Ectodermal cell (in vitro differentiated cells): ENCODE measurements around the gene CHRD.

Experiments
- H3K27ac ChIP-seq: 2 replicates; pipeline ENCODE4 v1.7.0; 2013; ENCODE audit warnings: mild to moderate bottlenecking, low read depth, low read length; ENCODE audit not compliant: insufficient read depth, poor library complexity, severe bottlenecking
- H3K27me3 ChIP-seq: 2 replicates; pipeline ENCODE4 v1.7.0; 2013; ENCODE audit warnings: mild to moderate bottlenecking, low read length; ENCODE audit not compliant: insufficient read depth, control insufficient read depth, poor library complexity, severe bottlenecking
- H3K36me3 ChIP-seq: one replicate; pipeline ENCODE4 v1.7.0; 2013; ENCODE audit warnings: low read length; ENCODE audit not compliant: control insufficient read depth, insufficient read depth
- H3K4me1 ChIP-seq: one replicate; pipeline ENCODE4 v1.7.0; 2013; ENCODE audit warnings: low read length; ENCODE audit not compliant: control insufficient read depth, insufficient read depth
- H3K4me3 ChIP-seq: 2 replicates; pipeline ENCODE4 v1.7.0; 2013; ENCODE audit warnings: low read depth, low read length, control low read depth; ENCODE audit not compliant: insufficient read depth
- H3K9me3 ChIP-seq: 2 replicates; pipeline ENCODE4 v1.7.0; 2013; ENCODE audit warnings: mild to moderate bottlenecking, low read length, moderate library complexity; ENCODE audit not compliant: control insufficient read depth
- WGBS, 2 experiments: methylation state at CpG; one replicate each; pipeline ENCODE4 v1.1.7; 2013; ENCODE audit warnings: missing lambda C conversion rate in 2 of 2; 5-methylcytosine and 5-hydroxymethylcytosine counted together

Gene CHRD

GRCh38 chr3:184361932-184362667 is 17.8 kb upstream of the CHRD start:
- Histone ChIP-seq H3K27ac (peak overlapping the region; percentile 100), H3K4me3 (peak overlapping the region; percentile 86), H3K9me3 (no peaks in the 10 kb centered on the region), H3K27me3 (no peaks in the 10 kb centered on the region), H3K36me3 (peaks cover 30% of the 10 kb centered on the region), H3K4me1 (peaks cover 14% of the 10 kb centered on the region)
- 1% methylated on average over 38 of the region's 38 CpGs for WGBS, 2 experiments

GRCh38 chr3:184362668-184363546 is 16.9 kb upstream of the CHRD start:
- H3K4me1 ChIP-seq = peaks cover 14% of the 10 kb centered on the region
- H3K36me3 ChIP-seq = peaks cover 30% of the 10 kb centered on the region
- H3K9me3 ChIP-seq = no peaks in the 10 kb centered on the region
- H3K27ac ChIP-seq = peak overlapping the region; percentile 100
- H3K27me3 ChIP-seq = no peaks in the 10 kb centered on the region
- WGBS, 2 experiments = 1% methylated on average over 68 of the region's 68 CpGs
- peak overlapping the region; percentile 86 for H3K4me3 ChIP-seq

DNA sequence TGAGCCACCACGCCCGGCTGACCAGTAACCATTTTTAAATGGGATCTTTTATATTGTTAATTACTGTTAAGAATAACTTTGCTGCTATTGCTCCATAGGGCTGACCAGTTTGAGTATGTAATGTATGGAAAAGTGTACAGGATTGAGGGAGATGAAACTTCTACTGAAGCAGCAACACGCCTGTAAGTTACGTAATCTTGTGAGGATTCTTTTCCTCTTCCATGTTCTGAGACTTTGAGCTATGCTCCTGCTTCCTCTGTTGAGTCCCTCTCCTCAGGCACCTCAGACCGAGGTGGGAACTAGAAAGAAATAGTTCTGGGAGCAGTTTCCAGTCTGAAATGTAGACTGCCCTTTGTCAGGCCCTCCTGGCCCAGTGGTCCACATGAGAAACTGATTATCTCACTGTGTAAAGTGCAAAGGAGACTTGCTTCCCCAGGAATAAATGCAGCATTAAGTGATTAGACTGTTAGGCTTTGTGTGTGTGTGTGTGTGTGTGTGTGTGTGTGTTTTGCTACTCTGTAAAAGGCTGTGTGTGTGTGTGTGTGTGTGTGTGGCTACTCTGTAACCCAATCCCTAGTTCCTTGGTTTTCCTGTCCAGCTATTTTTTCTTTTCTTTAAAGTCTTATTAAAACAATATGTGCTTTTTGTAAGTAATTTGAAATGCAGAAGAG is 13.1 kb upstream of the CHRD start:
- WGBS, 2 experiments = 96% methylated on average over 5 of the region's 5 CpGs
- Histone ChIP-seq H3K4me1 (peaks cover 2% of the 10 kb centered on the region), H3K27ac (no peak overlapping the region), H3K9me3 (no peaks in the 10 kb centered on the region), H3K4me3 (no peak overlapping the region), H3K36me3 (peaks cover 40% of the 10 kb centered on the region), H3K27me3 (no peaks in the 10 kb centered on the region)

GRCh38 chr3:184368116-184368515 is 11.7 kb upstream of the CHRD start:
- Histone ChIP-seq H3K36me3 (peaks cover 40% of the 10 kb centered on the region), H3K27me3 (no peaks in the 10 kb centered on the region), H3K4me1 (peaks cover 3% of the 10 kb centered on the region), H3K27ac (no peak overlapping the region), H3K9me3 (no peaks in the 10 kb centered on the region), H3K4me3 (no peak overlapping the region)
- 94 to 97% methylated on average over 9 of the region's 9 CpGs for WGBS, 2 experiments

DNA sequence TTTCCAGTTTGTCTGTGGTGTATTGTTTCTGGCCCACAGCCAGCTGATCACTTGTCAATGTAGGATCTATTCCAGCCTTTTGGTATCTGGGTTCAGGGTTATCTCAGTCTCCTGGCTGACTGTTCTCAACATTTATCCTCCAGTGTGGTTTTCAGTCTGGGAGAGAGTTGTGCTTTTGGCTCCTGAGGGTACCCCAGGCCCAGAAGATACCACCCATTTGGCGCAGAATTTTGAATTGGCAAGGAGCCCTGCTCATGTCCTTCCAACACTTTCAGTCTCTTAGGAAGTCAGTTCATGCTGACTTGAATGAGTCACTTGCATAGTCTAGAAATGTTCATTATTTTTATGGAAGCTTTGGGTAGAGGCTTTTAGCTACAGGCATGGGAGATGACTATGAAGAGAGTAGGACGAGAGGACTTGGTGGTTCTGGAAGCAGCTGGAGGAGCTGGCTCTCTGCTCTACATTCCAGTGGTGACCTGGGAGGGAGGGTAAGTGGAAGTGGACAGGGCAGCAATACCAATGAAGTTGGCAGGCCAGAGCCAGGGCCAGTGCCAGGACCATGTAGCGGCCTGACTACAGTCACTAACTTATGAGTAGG is 11.2 kb upstream of the CHRD start:
- Histone ChIP-seq H3K27ac (no peak overlapping the region), H3K4me1 (peaks cover 3% of the 10 kb centered on the region), H3K9me3 (no peaks in the 10 kb centered on the region), H3K4me3 (no peak overlapping the region), H3K36me3 (peaks cover 40% of the 10 kb centered on the region), H3K27me3 (no peaks in the 10 kb centered on the region)
- WGBS, 2 experiments = 93 to 96% methylated on average over 3 of the region's 3 CpGs

DNA sequence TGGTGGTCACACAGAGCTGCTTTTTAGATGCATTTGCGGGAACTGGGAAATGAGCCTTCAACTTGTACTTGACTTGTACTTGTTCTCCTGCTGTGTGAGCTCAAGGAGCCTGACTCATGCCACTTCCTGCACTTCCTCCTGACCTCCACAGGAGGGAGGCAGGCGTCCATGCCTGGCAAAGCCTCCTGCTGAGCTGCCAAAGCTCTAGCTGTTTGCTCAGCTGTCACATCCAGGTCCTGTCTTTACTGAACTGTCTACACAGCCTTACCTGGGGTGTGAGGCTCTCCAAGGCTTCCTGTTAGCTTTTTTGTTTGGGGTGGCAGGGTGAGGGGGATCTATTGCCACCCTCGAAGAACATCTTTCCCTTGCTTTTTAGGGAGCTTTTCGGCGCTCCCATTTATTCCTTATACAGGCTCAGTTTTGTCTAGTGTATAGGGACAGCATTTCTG is 8.3 kb upstream of the CHRD start:
- WGBS, 2 experiments = 50 to 58% methylated on average over 5 of the region's 5 CpGs
- Histone ChIP-seq H3K4me3 (no peak overlapping the region), H3K27ac (no peak overlapping the region), H3K27me3 (no peaks in the 10 kb centered on the region), H3K36me3 (peaks cover 29% of the 10 kb centered on the region), H3K4me1 (peaks cover 3% of the 10 kb centered on the region), H3K9me3 (no peaks in the 10 kb centered on the region)

DNA sequence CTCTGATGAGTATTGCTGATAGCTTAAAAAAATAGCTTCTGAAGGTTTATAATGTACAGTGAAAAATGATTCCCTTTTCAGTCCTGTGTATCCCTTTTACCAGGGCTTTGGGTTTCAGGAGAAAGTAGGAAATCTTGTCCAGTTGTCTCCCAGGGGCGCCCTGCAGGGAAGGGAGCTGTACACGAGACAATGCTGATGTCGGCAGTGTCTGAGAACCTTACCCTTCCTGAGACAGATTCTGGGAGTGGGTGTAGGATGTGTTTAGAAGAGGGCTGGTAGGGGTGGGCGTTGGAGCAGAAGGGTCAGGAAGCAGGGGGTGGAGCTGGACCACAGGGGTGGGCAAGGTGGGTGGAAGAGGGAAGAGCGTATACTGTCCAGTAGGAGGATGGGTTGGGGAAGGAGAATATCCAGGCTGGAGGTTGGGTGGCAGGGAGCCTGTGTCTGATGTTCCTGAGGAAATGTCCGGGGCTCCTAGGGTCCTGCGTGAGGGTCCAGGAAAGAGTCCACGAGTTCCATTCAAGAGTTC is 7.5 kb upstream of the CHRD start:
- H3K27me3 ChIP-seq = no peaks in the 10 kb centered on the region
- WGBS, 2 experiments = 86 to 91% methylated on average over 8 of the region's 8 CpGs
- H3K36me3 ChIP-seq = peaks cover 21% of the 10 kb centered on the region
- no peak overlapping the region for H3K4me3 ChIP-seq
- peaks cover 6% of the 10 kb centered on the region for H3K4me1 ChIP-seq
- H3K27ac ChIP-seq = no peak overlapping the region
- no peaks in the 10 kb centered on the region for H3K9me3 ChIP-seq

DNA sequence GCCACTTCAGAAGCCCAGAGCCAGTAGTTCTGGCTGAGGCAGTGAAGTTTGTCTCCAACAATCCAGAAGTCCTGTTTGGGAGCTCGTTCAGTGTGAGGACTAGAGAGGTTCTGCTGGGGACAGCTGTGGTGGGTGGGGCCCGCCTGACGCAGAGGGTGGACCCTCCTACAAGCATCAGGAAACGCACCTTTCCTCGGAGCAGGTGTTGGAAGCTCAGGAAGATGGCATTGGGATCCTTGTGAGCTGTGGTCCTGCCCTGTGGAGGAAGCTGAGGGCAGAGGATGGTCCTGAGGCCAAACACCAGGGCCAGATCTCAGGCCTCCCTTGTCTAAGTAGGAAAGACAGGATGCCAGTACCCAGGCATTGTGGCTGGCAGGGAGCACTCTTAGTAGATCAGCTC is 6.9 kb upstream of the CHRD start:
- Histone ChIP-seq H3K27me3 (no peaks in the 10 kb centered on the region), H3K4me3 (no peak overlapping the region), H3K36me3 (peaks cover 17% of the 10 kb centered on the region), H3K4me1 (peaks cover 11% of the 10 kb centered on the region), H3K27ac (no peak overlapping the region), H3K9me3 (no peaks in the 10 kb centered on the region)
- 87 to 91% methylated on average over 5 of the region's 5 CpGs for WGBS, 2 experiments

DNA sequence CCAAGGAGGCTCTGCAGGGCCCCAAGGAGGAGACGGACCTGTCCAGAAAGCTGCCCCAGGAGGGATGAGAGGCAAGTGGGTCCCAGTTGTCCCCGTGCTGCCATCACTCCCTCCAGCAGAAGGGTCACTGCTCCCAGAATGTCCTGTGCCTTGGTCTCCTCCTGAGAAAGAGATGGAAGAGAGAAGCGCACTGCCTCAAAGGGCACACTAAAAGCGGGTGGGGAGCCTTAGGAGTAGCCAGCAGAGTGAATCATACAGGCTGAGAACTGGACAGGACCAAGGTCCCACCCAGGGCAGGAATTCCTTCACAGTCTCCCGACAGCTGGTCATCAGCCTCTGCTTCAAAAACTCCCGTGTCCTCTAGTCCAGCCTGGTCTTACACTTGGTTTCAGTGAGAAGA is 6.4 kb upstream of the CHRD start:
- no peaks in the 10 kb centered on the region for H3K9me3 ChIP-seq
- no peak overlapping the region for H3K4me3 ChIP-seq
- H3K27me3 ChIP-seq = no peaks in the 10 kb centered on the region
- WGBS, 2 experiments = 93 to 94% methylated on average over 6 of the region's 6 CpGs
- H3K27ac ChIP-seq = no peak overlapping the region
- H3K36me3 ChIP-seq = peaks cover 12% of the 10 kb centered on the region
- H3K4me1 ChIP-seq = peaks cover 17% of the 10 kb centered on the region
